DND-41 (cell line): ENCODE results near the gene RAB29.

Source experiments
- ATAC-seq: fragments of 200-7000 bp; cut with Tn5 transposase; 3 replicates; pipeline ENCODE4 v1.9.1; 2021; ENCODE audit warnings: low read depth; ENCODE audit not compliant: insufficient read depth
- DNase-seq: peaks from one replicate; pipeline ENCODE4 v3.0.0-alpha.2; 2020
- H2AFZ ChIP-seq: 2 replicates; pipeline ENCODE4 v1.6.0; 2012; ENCODE audit warnings: low read depth, low read length
- H3K27ac ChIP-seq: 2 replicates; pipeline ENCODE4 v1.5.1; 2012; ENCODE audit warnings: low read length, inconsistent platforms
- H3K27me3 ChIP-seq: fragments of 200-600 bp; sonication (generic); 2 replicates; pipeline ENCODE4 v1.6.0; 2012; ENCODE audit warnings: low read length, mild to moderate bottlenecking, inconsistent platforms; ENCODE audit not compliant: insufficient read depth, poor library complexity
- H3K36me3 ChIP-seq: 2 replicates; pipeline ENCODE4 v1.5.1; 2012; ENCODE audit warnings: low read length, inconsistent platforms; ENCODE audit not compliant: insufficient read depth
- H3K4me1 ChIP-seq: 2 replicates; pipeline ENCODE4 v1.5.1; 2012; ENCODE audit warnings: mild to moderate bottlenecking, low read length; ENCODE audit not compliant: insufficient read depth
- H3K4me2 ChIP-seq: 2 replicates; pipeline ENCODE4 v1.6.0; 2012; ENCODE audit warnings: mild to moderate bottlenecking, moderate library complexity, low read length, inconsistent platforms; ENCODE audit not compliant: insufficient read depth
- H3K4me3 ChIP-seq, 2 experiments: fragments of 200-600 bp in 1 of 2; shearing (Covaris generic) in 1 of 2; 2 replicates each; pipeline ENCODE4 v1.5.1; 2012 to 2016; ENCODE audit warnings: inconsistent platforms in 2 of 2, low read length in 2 of 2, mild to moderate bottlenecking in 2 of 2, low read depth in 1 of 2, moderate library complexity in 1 of 2
- H3K79me2 ChIP-seq: 2 replicates; pipeline ENCODE4 v1.6.0; 2012; ENCODE audit warnings: low read length, inconsistent platforms; ENCODE audit not compliant: insufficient read depth
- H3K9ac ChIP-seq: 2 replicates; pipeline ENCODE4 v1.6.0; 2012; ENCODE audit warnings: low read depth, mild to moderate bottlenecking, inconsistent platforms, low read length, moderate library complexity
- H3K9me3 ChIP-seq: 2 replicates; pipeline ENCODE4 v1.5.1; 2012; ENCODE audit warnings: low read length, moderate library complexity, mild to moderate bottlenecking, inconsistent platforms; ENCODE audit not compliant: insufficient read depth, severe bottlenecking
- H4K20me1 ChIP-seq: 2 replicates; pipeline ENCODE4 v1.6.0; 2012; ENCODE audit warnings: low read length; ENCODE audit not compliant: insufficient read depth
- CTCF ChIP-seq: IDR thresholded peaks from 2 replicates; pipeline ENCODE4 v1.5.1; 2012; ENCODE audit warnings: borderline replicate concordance, low read length, moderate library complexity, mild to moderate bottlenecking; ENCODE audit not compliant: poor library complexity, severe bottlenecking; ENCODE audit errors: extremely low read depth
- EZH2 ChIP-seq: IDR thresholded peaks from 3 replicates; pipeline ENCODE4 v1.6.1; 2012; ENCODE audit warnings: borderline replicate concordance, low read depth, mild to moderate bottlenecking, moderate library complexity, low read length, inconsistent platforms; ENCODE audit not compliant: severe bottlenecking

RAB29 gene

GRCh38 chr1:205805082-205805711 lies 29.9 kb upstream of the RAB29 start:
- H3K4me2 ChIP-seq: peak overlapping the region; percentile 41; the same call in 1 of the 2 replicates
- no peak overlapping the region for H3K4me3 ChIP-seq
- TF ChIP-seq EZH2 (no peak), CTCF (no peak)
- no peaks in the 10 kb centered on the region for H3K9me3 ChIP-seq
- no peak overlapping the region for H3K9ac ChIP-seq
- H3K27ac ChIP-seq: peak overlapping the region; percentile 12; the same call in 1 of the 2 replicates
- no peaks in the 10 kb centered on the region for H3K27me3 ChIP-seq
- peaks cover 47% of the 10 kb centered on the region for H3K4me1 ChIP-seq
- H3K36me3 ChIP-seq: peaks cover 54% of the 10 kb centered on the region
- peaks cover 38% of the 10 kb centered on the region for H4K20me1 ChIP-seq
- ATAC-seq (peak; percentile 74), DNase-seq (peak; percentile 32)
- no peak overlapping the region for H2AFZ ChIP-seq
- peaks cover 56% of the 10 kb centered on the region for H3K79me2 ChIP-seq

DNA sequence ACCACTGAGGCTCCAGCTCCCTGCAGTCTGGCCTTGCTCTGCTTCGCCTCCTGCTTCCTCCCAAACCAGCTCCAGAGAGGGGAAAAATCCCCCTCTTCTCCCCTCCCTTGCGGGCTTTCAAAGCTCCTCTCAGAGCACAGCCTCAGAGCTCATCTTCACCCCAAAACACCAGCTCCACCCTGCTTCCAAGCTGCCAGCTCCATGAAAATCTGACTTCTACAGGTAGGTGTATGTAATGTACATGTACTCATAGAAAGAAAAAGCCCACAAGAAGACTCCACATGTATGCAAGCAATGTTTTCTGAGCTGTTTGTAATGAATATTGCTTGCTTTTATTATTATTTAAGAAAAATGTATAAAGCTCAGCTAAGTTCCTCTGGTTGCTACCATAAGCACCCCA lies 29.3 kb upstream of the RAB29 start:
- H2AFZ ChIP-seq: no peak overlapping the region

GRCh38 chr1:205803986-205804385 lies 28.7 kb upstream of the RAB29 start:
- ATAC-seq (no peak), DNase-seq (no peak)
- Histone ChIP-seq H2AFZ (no peak overlapping the region), H3K9me3 (no peaks in the 10 kb centered on the region), H3K9ac (no peak overlapping the region), H3K27me3 (no peaks in the 10 kb centered on the region), H3K4me1 (peaks cover 35% of the 10 kb centered on the region), H3K27ac (no peak overlapping the region), H3K4me3 (no peak overlapping the region), H4K20me1 (peaks cover 34% of the 10 kb centered on the region), H3K79me2 (peaks cover 44% of the 10 kb centered on the region), H3K4me2 (peak overlapping the region; percentile 41; the same call in 1 of the 2 replicates), H3K36me3 (peaks cover 54% of the 10 kb centered on the region)
- TF ChIP-seq EZH2 (no peak), CTCF (no peak)

More for the DNA sequence above, 29.3 kb upstream of the RAB29 start:
- Histone ChIP-seq H3K27me3 (no peaks in the 10 kb centered on the region), H3K79me2 (peaks cover 50% of the 10 kb centered on the region), H3K9me3 (no peaks in the 10 kb centered on the region), H3K4me1 (peaks cover 41% of the 10 kb centered on the region), H3K9ac (no peak overlapping the region), H3K4me2 (peak overlapping the region; percentile 41; the same call in 1 of the 2 replicates), H3K4me3 (no peak overlapping the region), H3K36me3 (peaks cover 54% of the 10 kb centered on the region), H3K27ac (no peak overlapping the region), H4K20me1 (peaks cover 35% of the 10 kb centered on the region)
- no peak for TF ChIP-seq CTCF
- no peak for TF ChIP-seq EZH2
- ATAC-seq (no peak), DNase-seq (no peak)
